ENCODE measurements around the gene TRIM27. TPM values are rescaled to one million over a fixed set of nuclear protein-coding genes. Genes with fewer than 3 reads are reported as not detected.
A peak's percentile ranks its signal among the peaks of the same experiment; 100 is the strongest.
"Not testable (repeated sequence)": the region's sequence is repeated elsewhere in the genome, so short reads cannot be mapped to it uniquely, and the experiment has no call there.

Gene TRIM27
- total RNA-seq, 1 donor from 2014 or later, result 80.5 TPM

DNA sequence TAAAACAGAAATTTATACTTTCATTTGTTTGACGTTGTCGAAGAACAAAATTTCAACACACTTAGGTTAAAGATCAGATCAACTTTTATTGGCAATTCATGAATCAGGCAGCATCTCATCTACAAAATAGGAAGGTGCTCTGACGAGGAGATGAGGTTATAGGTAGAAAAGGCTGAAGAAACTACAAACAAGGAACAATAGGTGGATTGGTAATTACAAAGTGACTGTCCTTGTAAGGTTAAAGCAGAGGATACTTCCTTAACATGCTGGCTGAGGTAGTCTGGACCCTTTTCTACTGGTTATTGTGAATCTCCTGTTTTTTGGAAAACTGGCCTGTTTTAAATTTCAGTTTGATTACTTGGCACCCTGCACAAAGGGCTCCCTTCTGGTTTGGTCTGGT is 32.5 kb upstream of the TRIM27 start:
- TF ChIP-seq, protein P1, sequence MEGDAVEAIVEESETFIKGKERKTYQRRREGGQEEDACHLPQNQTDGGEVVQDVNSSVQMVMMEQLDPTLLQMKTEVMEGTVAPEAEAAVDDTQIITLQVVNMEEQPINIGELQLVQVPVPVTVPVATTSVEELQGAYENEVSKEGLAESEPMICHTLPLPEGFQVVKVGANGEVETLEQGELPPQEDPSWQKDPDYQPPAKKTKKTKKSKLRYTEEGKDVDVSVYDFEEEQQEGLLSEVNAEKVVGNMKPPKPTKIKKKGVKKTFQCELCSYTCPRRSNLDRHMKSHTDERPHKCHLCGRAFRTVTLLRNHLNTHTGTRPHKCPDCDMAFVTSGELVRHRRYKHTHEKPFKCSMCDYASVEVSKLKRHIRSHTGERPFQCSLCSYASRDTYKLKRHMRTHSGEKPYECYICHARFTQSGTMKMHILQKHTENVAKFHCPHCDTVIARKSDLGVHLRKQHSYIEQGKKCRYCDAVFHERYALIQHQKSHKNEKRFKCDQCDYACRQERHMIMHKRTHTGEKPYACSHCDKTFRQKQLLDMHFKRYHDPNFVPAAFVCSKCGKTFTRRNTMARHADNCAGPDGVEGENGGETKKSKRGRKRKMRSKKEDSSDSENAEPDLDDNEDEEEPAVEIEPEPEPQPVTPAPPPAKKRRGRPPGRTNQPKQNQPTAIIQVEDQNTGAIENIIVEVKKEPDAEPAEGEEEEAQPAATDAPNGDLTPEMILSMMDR (conservative IDR thresholded peaks at IDR 0.05; ENCODE audit: low read depth, low read length), result no peak
- DNase-seq (ENCODE audit: low read depth), result no peak
- H3K4me3 ChIP-seq (ENCODE audit: low read depth, low read length), result no peak overlapping the region

DNA sequence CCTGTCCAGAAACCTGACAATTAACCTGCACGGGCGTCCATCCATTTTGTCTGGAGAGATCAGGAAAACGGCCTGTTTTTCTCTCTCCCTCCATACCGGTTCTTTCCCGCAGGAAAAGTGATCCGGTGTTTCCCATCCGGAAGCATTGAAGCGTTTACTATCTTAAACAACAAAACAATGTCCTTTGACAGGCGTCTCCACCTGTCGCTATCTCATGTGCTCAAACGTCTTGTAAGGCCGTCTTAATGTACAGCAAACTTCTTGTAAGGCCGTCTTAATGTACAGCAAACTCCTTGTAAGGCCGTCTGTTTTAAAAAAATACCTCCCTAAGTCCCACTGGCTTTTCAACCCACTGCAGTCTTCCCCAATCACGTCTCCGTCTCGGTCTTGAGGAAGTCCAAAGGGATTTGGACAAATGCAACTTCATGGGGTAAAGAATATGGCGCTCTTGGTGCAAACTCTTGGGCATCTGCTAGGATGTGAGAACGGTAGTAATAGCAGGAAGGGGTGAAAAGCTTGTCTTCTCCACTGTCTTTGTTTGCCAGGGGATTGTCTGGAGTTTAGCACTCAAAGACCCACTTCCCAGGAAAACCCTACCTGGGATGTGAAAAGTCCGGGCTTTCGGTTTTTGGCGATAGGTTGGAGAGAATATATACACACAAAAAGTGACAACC is 29.9 kb upstream of the TRIM27 start:
- no peak for DNase-seq (ENCODE audit: low read depth)
- TF ChIP-seq, protein P1 (conservative IDR thresholded peaks at IDR 0.05; ENCODE audit: low read depth, low read length), result no peak
- H3K4me3 ChIP-seq (ENCODE audit: low read depth, low read length), result peak overlapping the region; percentile 67

DNA sequence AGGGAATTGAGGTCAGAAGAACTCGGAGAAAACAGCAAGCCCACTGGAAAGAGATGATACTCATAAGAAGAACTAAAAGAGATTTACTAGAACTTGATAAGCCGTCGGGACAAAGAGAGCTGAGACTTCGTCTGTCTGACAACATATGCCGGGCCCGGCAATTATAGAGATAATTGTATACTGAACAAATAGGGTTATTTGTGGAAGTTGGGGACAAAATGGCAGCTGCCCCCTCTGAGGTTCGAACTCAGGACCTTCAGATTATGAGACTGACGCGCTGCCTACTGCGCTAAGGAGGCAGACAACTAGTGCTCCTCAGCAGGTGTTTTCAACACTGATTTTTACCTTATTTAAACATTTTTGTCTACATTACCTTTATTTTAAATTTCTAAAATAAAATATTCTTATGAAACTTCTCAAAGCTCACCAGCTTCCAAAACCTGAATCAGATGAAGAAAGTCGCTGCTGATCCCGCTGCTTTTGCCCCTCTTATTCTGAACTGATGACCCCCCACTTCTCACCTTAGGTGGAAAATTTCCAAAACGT is 29.3 kb upstream of the TRIM27 start:
- H3K4me3 ChIP-seq (ENCODE audit: low read depth, low read length), result peak overlapping the region; percentile 67
- DNase-seq (ENCODE audit: low read depth), result no peak
- TF ChIP-seq, protein P1 (conservative IDR thresholded peaks at IDR 0.05; ENCODE audit: low read depth, low read length), result no peak

DNA sequence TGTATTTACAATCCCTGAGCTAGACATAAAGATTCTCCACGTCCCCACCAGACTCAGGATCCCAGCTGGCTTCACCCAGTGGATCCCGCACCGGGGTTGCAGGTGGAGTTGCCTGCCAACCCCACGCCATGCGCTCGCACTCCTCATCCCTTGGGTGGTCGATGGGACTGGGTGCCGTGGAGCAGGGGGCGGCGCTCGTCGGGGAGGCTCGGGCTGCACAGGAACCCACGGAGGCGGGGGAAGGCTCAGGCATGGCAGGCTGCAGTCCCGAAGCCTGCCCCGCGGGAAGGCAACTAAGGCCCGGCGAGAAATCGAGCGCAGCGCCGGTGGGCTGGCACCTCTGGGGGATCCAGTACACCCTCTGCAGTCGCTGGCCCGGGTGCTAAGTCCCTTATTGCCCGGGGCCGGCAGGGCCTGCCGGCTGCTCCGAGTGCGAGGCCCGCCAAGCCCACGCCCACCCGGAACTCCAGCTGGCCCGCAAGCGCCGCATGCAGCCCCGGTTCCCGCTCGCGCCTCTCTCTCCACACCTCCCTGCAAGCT is 25.9 kb upstream of the TRIM27 start:
- not testable (repeated sequence) for DNase-seq (ENCODE audit: low read depth)

DNA sequence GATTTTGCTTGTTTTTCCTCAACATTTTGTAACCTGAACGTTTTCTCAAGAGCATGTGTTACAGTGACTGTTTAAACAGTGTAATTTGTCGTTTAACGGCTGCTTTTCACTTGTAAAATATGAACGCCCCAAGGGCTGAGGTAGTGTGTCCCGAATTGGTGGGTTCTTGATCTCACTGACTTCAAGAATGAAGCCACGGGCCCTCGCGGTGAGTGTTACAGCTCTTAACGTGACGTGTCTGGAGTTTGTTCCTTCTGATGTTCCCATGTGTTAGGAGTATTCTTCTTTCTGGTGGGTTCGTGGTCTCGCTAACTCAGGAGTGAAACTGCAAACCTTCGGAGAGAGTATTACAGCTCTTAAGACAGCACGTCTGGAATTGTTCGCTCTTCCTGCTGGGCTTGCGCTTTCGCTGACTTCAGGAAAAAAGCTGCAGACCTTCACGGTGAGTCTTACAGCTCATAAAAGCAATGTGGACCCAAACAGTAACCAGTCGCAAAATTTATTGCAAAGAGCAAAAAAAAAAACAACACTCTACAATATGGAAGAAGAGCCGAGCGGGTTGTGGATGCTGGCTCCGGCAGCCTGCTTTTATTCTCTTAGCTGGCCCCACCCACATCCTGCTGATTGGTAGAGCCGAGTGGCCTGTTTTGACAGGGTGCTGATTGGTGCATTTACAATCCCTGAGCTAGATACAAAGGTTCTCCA is 25.1 kb upstream of the TRIM27 start:
- no peak for DNase-seq (ENCODE audit: low read depth)
- no peak overlapping the region for H3K4me3 ChIP-seq (ENCODE audit: low read depth, low read length)
- TF ChIP-seq, protein P1 (conservative IDR thresholded peaks at IDR 0.05; ENCODE audit: low read depth, low read length), result no peak

More for the DNA sequence above, 25.9 kb upstream of the TRIM27 start:
- not testable (repeated sequence) for H3K4me3 ChIP-seq (ENCODE audit: low read depth, low read length)

DNA sequence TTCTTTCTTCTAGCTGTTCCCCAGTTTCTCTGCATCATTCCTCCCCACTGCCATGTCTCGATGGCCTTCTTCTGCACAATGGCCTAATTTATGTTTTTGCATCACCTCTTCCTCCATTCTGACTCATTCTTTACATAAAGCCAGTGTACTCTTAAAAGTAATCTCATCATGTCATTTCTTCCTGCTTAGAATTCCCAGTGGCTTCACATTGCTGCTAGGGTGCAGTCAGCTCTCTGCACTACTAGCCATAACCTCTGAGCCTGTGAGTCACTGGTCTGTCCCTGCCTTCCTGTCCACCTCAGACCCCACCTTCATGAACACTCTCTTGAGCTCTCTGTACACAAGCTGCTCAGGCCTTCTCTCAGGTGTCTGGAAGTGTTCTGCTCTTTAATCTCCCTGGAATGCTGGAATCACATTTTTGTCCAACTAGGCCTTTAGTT is 24.1 kb upstream of the TRIM27 start:
- TF ChIP-seq, protein P1 (conservative IDR thresholded peaks at IDR 0.05; ENCODE audit: low read depth, low read length), result no peak
- no peak for DNase-seq (ENCODE audit: low read depth)
- no peak overlapping the region for H3K4me3 ChIP-seq (ENCODE audit: low read depth, low read length)

DNA sequence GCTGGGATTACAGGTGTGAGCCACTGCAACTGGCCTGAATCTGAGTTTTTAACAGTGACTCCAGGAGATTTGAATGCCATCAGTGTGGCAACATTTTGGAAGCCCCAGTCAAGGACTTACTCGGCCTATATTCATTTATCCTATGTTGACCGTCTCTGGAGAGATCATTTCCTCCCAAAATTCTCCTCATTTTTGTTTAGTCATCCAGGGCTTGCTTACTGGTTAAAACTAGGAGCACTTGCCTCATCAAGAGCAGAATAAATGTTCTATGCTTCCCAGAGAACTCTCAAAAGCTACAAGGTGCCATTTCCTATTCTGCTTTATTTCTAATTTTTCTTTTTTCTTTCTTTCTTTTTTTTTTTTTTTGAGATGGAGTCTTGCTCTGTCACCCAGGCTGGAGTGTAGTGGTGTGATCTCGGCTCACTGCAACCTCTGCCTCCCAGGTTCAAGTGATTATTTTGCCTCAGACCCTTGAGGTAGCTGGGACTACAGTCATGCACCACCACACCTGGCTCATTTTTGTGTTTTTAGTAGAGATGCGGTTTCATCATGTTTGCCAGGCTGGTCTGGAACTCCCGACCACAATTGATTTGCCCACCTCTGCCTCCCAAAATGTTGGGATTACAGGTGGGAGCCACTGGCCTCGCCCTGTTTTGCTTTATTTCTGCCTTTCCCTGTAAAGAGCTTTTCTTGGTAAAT is 23.4 kb upstream of the TRIM27 start:
- DNase-seq (ENCODE audit: low read depth), result no peak
- TF ChIP-seq, protein P1 (conservative IDR thresholded peaks at IDR 0.05; ENCODE audit: low read depth, low read length), result no peak
- H3K4me3 ChIP-seq (ENCODE audit: low read depth, low read length), result no peak overlapping the region

Measured in epithelial cell of proximal tubule (primary cell).